K562 (cell line): ENCODE data around the gene ERCC2. TPM values are rescaled to one million over a fixed set of nuclear protein-coding genes. Genes with fewer than 3 reads are reported as not detected.

ENCODE experiments used
- ATAC-seq: fragments of 200-7000 bp; cut with Tn5 transposase; 3 replicates; pipeline ENCODE4 v1.9.1; 2020; ENCODE audit warnings: moderate library complexity
- BruUV-seq: library from RNA; stranded (reverse); fragments of 400-500 nt; replicated peaks from 2 replicates; lab custom pipeline; 2021; lab: Mats Ljungman, UMichigan
- CTCF ChIA-PET: fragments of 300-600 bp; formaldehyde crosslinking; extraction: SDS; loops from one replicate; lab custom pipeline; 2021; ENCODE audit warnings: low intra/inter-chr PET ratio; lab: Yijun Ruan, JAX
- POLR2A ChIA-PET: fragments of 300-600, 350-650 bp; sonication (Branson Sonifier 250); formaldehyde crosslinking; extraction: SDS; loops from one replicate; lab custom pipeline; 2021; ENCODE audit warnings: antibody characterized with exemption, inconsistent platforms; lab: Yijun Ruan, JAX
- DNase-seq, 4 experiments: peaks; one replicate each; pipeline versions ENCODE4 v3.0.0 to v3.0.0-alpha.2; 2011 to 2018; ENCODE audit warnings: low spot score in 3 of 4, mixed read lengths in 3 of 4; ENCODE audit errors: extremely low read depth in 1 of 4
- FAIRE-seq: peaks from 2 replicates; lab custom pipeline; 2011; peaks lifted over from hg19 to GRCh38; lab: Jason Lieb, UNC
- H2AFZ ChIP-seq: 2 replicates; pipeline ENCODE4 v1.6.0; 2011; ENCODE audit warnings: low read depth, low read length, control low read depth, inconsistent platforms
- H3K27ac ChIP-seq: fragments of 200-600 bp; 3 replicates; pipeline ENCODE4 v1.8.0; 2011; ENCODE audit warnings: low read depth, mild to moderate bottlenecking, control low read depth, inconsistent platforms, low read length, moderate library complexity, mixed read lengths; ENCODE audit errors: extremely low read depth
- H3K27me3 ChIP-seq, 2 experiments: fragments of 300-600 bp in 1 of 2; 2 replicates in 1 of 2; 3 replicates in 1 of 2; pipeline versions ENCODE4 v1.6.0 to v1.8.0; 2011; ENCODE audit warnings: inconsistent platforms in 2 of 2, low read length in 2 of 2, mild to moderate bottlenecking in 1 of 2, mixed read lengths in 1 of 2, moderate library complexity in 1 of 2; ENCODE audit not compliant: control insufficient read depth in 2 of 2, insufficient read depth in 2 of 2
- H3K36me3 ChIP-seq: fragments of 300-600 bp; 3 replicates; pipeline ENCODE4 v1.8.0; 2011; ENCODE audit warnings: mild to moderate bottlenecking, low read length, inconsistent platforms; ENCODE audit not compliant: control insufficient read depth, insufficient read depth
- H3K4me1 ChIP-seq, 2 experiments: fragments of 200-600 bp in 1 of 2; replicated peaks in 1 of 2; 2 replicates in 1 of 2; 3 replicates in 1 of 2; pipeline versions ENCODE4 v1.5.1 to v1.8.0; 2011; ENCODE audit warnings: inconsistent platforms in 2 of 2, low read length in 2 of 2, mild to moderate bottlenecking in 1 of 2, mixed read lengths in 1 of 2, moderate library complexity in 1 of 2; ENCODE audit not compliant: control insufficient read depth in 2 of 2, insufficient read depth in 2 of 2
- H3K4me2 ChIP-seq: 2 replicates; pipeline ENCODE4 v1.6.1; 2011; ENCODE audit warnings: low read length, control low read depth, inconsistent platforms, mixed read lengths; ENCODE audit not compliant: insufficient read depth
- H3K4me3 ChIP-seq: fragments of 200-600 bp; sonication (generic), shearing (Covaris generic); 2 replicates; pipeline ENCODE4 v1.5.1; 2016; ENCODE audit warnings: control low read depth, inconsistent platforms
- H3K79me2 ChIP-seq: fragments of 200-600 bp; 3 replicates; pipeline ENCODE4 v1.8.0; 2011; ENCODE audit warnings: low read length, inconsistent platforms; ENCODE audit not compliant: control insufficient read depth, insufficient read depth
- H3K9ac ChIP-seq, 2 experiments: 2 replicates each; pipeline versions ENCODE4 v1.6.0 to v1.6.1; 2011; ENCODE audit warnings: low read depth in 2 of 2, low read length in 2 of 2, control low read depth in 1 of 2, inconsistent platforms in 1 of 2, mild to moderate bottlenecking in 1 of 2, mixed read lengths in 1 of 2; ENCODE audit not compliant: insufficient read depth in 1 of 2
- H3K9me1 ChIP-seq: one replicate; pipeline ENCODE4 v1.6.0; 2011; ENCODE audit warnings: inconsistent platforms, mild to moderate bottlenecking, low read length, moderate library complexity; ENCODE audit not compliant: control insufficient read depth, insufficient read depth
- H3K9me3 ChIP-seq: replicated peaks from 2 replicates; pipeline ENCODE4 v1.5.1; 2011; ENCODE audit warnings: low read depth, low read length, inconsistent platforms; ENCODE audit not compliant: control insufficient read depth, insufficient read depth
- H4K20me1 ChIP-seq: replicated peaks from 2 replicates; pipeline ENCODE4 v1.6.1; 2011; ENCODE audit warnings: low read length, inconsistent platforms, mixed read lengths; ENCODE audit not compliant: control insufficient read depth, insufficient read depth
- CREB1 ChIP-seq, 2 experiments: sonication (generic) in 1 of 2; formaldehyde crosslinking in 1 of 2; IDR thresholded peaks; 2 replicates each; pipeline versions ENCODE4 v1.6.1 to v1.8.0; 2012 to 2022; ENCODE audit warnings: inconsistent platforms in 1 of 2, mild to moderate bottlenecking in 1 of 2, missing genetic modification reagents in 1 of 2, moderate library complexity in 1 of 2
- ETS2 ChIP-seq: IDR thresholded peaks from 2 replicates; pipeline ENCODE4 v1.6.1; 2016; ENCODE audit warnings: borderline replicate concordance, missing genetic modification characterization, mild to moderate bottlenecking, moderate library complexity, missing compliant biosample characterization; ENCODE audit not compliant: poor library complexity, severe bottlenecking
- EZH2 ChIP-seq: IDR thresholded peaks from 2 replicates; pipeline ENCODE4 v1.6.1; 2012; ENCODE audit warnings: low read depth, mild to moderate bottlenecking, inconsistent platforms, low read length, borderline replicate concordance
- HDAC3 ChIP-seq: fragments of 450-650 bp; IDR thresholded peaks from 2 replicates; pipeline ENCODE4 v1.6.1; 2018; ENCODE audit warnings: borderline replicate concordance, mild to moderate bottlenecking, moderate library complexity; ENCODE audit not compliant: partially characterized antibody
- OTX1 ChIP-seq: fragments of 450-650 bp; formaldehyde crosslinking; IDR thresholded peaks from 2 replicates; pipeline ENCODE4 v1.4.0; 2022; ENCODE audit warnings: mild to moderate bottlenecking
- POLR2AphosphoS2 ChIP-seq: IDR thresholded peaks from 2 replicates; pipeline ENCODE4 v1.6.1; 2012; ENCODE audit warnings: low read length, improper control_type of control experiment
- RAD51 ChIP-seq: fragments of 450-650 bp; IDR thresholded peaks from 2 replicates; pipeline ENCODE4 v1.7.1; 2016; ENCODE audit warnings: low read depth, mild to moderate bottlenecking, borderline replicate concordance
- SUPT5H ChIP-seq: fragments of 450-650 bp; IDR thresholded peaks from 2 replicates; pipeline ENCODE4 v1.6.1; 2016
- ZKSCAN1 ChIP-seq: fragments of 150-350 bp; IDR thresholded peaks from 2 replicates; pipeline ENCODE4 v1.6.1; 2016; ENCODE audit warnings: low read depth, low read length
- ZNF77 ChIP-seq: fragments of 250-450 bp; sonication (Bioruptor Pico); IDR thresholded peaks from 2 replicates; pipeline ENCODE4 v1.5.0; 2020
- WGBS: fragments of 100-300 bp; shearing (Covaris generic); methylation state at CpG from one replicate; pipeline ENCODE4 v1.1.6; 2016; ENCODE audit warnings: low coverage, mixed read lengths; ENCODE audit not compliant: insufficient coverage; ENCODE audit errors: missing lambda C conversion rate; 5-methylcytosine and 5-hydroxymethylcytosine counted together
- in situ Hi-C: fragments of 300-500 bp; cut with MboI; formaldehyde crosslinking; loops from 4 replicates; pipeline ENCODE4 v1.15.0; 2018; ENCODE audit warnings: inconsistent platforms, mixed read lengths
- intact Hi-C: fragments of 100-400 bp; cut with micrococcal nuclease; formaldehyde crosslinking; loops from 2 replicates; pipeline ENCODE4 v1.14.2; 2022
- polyA plus RNA-seq, 8 experiments: library from polyadenylated mRNA; depleted of rRNA in 4 of 8; stranded (reverse) in 5 of 8; unstranded in 3 of 8; fragments of >200 nt; fragmentation: Nextera tagmentation in 2 of 8; fragmentation: Illumina TruSeq in 1 of 8; extraction: Ambion mirVana in 2 of 8; extraction: Trizol in 1 of 8; gene quantifications; 2 replicates each; pipeline versions ENCODE4 v1.2.1 to v1.2.3, GENCODE V29; 2011 to 2014; ENCODE audit warnings: inconsistent platforms in 1 of 8, missing spikeins in 1 of 8
- total RNA-seq, 7 experiments: library from RNA; depleted of rRNA in 6 of 7; stranded (reverse); fragments of >200 nt in 6 of 7; fragmentation: Illumina TruSeq in 2 of 7; extraction: Trizol in 2 of 7; gene quantifications; 2 replicates each; pipeline versions ENCODE4 v1.2.1 to v1.2.3, GENCODE V29; 2011 to 2021; ENCODE audit warnings: low replicate concordance in 1 of 7
- TF ChIP-seq, protein P1 (sequence below): fragments of 250-450 bp; sonication (Bioruptor Pico); IDR thresholded peaks from 2 replicates; pipeline ENCODE4 v1.4.0; 2020; ENCODE audit warnings: mild to moderate bottlenecking
- TF ChIP-seq, protein P2 (sequence below): sonication (generic); formaldehyde crosslinking; IDR thresholded peaks from 2 replicates; pipeline ENCODE4 v1.5.0; 2020; ENCODE audit warnings: missing genetic modification reagents
- TF ChIP-seq, protein P3 (sequence below): sonication (generic); formaldehyde crosslinking; IDR thresholded peaks from 2 replicates; pipeline ENCODE4 v1.9.0; 2022; ENCODE audit warnings: mild to moderate bottlenecking, missing genetic modification reagents

ERCC2 gene
- total and polyA plus RNA-seq, 9 of the 15 experiments (the other 6 are each of a cell fraction or from before 2014, with no cell fraction given) = 2.2 to 55.9 (median 23.4) TPM

DNA sequence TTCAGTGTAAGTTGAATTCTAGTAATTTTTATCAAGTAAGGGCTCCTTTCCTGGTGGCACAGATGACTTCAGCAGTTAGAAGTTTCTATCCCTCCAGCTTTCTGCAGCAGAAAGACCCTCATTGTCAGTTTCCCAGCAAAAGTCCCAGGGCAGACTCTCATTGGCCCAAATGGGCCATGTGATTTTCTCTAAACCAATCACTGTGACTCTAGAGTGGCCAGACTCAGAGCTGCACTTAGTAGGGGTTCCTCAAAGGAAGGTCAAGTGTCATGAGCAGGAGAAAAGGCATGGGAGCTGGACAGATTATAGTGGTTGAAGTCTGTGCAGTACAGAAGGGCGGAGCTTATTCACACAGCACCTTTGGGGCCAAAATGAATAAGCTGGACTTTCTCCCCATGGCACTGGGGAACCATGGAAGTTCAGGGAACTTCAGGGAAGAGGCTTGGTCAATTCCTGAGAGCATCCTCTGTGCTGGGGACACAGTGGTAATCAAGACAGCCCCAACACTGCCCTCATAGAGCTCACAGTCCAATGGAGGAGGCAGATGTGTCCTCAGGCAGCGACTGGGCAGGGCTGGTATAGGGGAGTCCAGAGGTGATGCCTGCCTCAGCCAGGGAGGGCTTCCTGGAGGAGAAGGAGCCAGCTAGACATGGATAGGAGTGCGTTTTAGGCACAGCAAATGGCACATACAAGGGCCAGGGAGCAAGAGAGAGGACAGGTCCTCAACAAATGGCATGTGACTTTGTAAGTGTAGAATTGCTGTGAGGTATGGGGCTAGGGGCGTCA lies 66.0 kb downstream of the ERCC2 start:
- 0 out of 2 replicates have a peak, but pooled peaks cover 2% of the 10 kb centered on the region for H3K9me3 ChIP-seq
- POLR2A ChIA-PET = interaction anchor here (1.5 kb wide), 1 partner anchor 12 kb away, joined by 6 read pairs; no protein-coding TSS in a partner anchor
- no peak overlapping the region for H3K27ac ChIP-seq
- no TSS peak for BruUV-seq
- peaks cover 11 to 33% of the 10 kb centered on the region in 2 experiments; a peak in 4 of 5 replicates for H3K4me1 ChIP-seq
- no peak overlapping the region for H2AFZ ChIP-seq
- in situ Hi-C loops = no loop called here
- H3K79me2 ChIP-seq = no peaks in the 10 kb centered on the region
- H4K20me1 ChIP-seq = no peaks in the 10 kb centered on the region
- H3K27me3 ChIP-seq = no peaks in the 10 kb centered on the region
- CTCF ChIA-PET = no interaction called here
- no peak overlapping the region for H3K4me3 ChIP-seq
- intact Hi-C loops = no loop called here
- ATAC-seq (no peak), FAIRE-seq (no peak), DNase-seq (no peak)
- no peaks in the 10 kb centered on the region for H3K36me3 ChIP-seq
- H3K9me1 ChIP-seq = no peaks in the 10 kb centered on the region
- no peak overlapping the region for H3K9ac ChIP-seq
- no peak overlapping the region for H3K4me2 ChIP-seq
- TF ChIP-seq SUPT5H (0 out of 2 replicates have a peak, but pooled peaks have one; percentile 35), ZNF77 (CRISPR knock-in tag) (no peak), POLR2AphosphoS2 (0 out of 2 replicates have a peak, but pooled peaks have one; percentile 14), ETS2 (tag) (no peak), OTX1 (CRISPR knock-in tag) (0 out of 2 replicates have a peak, but pooled peaks have one; percentile 21), EZH2 (no peak), HDAC3 (no peak), ZKSCAN1 (peak; percentile 67), CREB1 (IDR thresholded peaks at IDR 0.05) (no peak), CREB1 (CRISPR knock-in tag; IDR thresholded peaks at IDR 0.05) (no peak), RAD51 (peak; percentile 45; the same call in 1 of the 2 replicates)
- TF ChIP-seq, protein P1, sequence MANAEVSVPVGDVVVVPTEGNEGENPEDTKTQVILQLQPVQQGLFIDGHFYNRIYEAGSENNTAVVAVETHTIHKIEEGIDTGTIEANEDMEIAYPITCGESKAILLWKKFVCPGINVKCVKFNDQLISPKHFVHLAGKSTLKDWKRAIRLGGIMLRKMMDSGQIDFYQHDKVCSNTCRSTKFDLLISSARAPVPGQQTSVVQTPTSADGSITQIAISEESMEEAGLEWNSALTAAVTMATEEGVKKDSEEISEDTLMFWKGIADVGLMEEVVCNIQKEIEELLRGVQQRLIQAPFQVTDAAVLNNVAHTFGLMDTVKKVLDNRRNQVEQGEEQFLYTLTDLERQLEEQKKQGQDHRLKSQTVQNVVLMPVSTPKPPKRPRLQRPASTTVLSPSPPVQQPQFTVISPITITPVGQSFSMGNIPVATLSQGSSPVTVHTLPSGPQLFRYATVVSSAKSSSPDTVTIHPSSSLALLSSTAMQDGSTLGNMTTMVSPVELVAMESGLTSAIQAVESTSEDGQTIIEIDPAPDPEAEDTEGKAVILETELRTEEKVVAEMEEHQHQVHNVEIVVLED (CRISPR knock-in tag) = no peak
- TF ChIP-seq, protein P2, sequence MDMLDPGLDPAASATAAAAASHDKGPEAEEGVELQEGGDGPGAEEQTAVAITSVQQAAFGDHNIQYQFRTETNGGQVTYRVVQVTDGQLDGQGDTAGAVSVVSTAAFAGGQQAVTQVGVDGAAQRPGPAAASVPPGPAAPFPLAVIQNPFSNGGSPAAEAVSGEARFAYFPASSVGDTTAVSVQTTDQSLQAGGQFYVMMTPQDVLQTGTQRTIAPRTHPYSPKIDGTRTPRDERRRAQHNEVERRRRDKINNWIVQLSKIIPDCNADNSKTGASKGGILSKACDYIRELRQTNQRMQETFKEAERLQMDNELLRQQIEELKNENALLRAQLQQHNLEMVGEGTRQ (CRISPR knock-in tag) = peak; percentile 71
- TF ChIP-seq, protein P3, sequence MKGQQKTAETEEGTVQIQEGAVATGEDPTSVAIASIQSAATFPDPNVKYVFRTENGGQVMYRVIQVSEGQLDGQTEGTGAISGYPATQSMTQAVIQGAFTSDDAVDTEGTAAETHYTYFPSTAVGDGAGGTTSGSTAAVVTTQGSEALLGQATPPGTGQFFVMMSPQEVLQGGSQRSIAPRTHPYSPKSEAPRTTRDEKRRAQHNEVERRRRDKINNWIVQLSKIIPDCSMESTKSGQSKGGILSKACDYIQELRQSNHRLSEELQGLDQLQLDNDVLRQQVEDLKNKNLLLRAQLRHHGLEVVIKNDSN (CRISPR knock-in tag) = peak; percentile 84
- WGBS = 33% methylated on average over 4 of the region's 4 CpGs
